ENCODE results near the gene TUBD1.

Gene TUBD1

DNA sequence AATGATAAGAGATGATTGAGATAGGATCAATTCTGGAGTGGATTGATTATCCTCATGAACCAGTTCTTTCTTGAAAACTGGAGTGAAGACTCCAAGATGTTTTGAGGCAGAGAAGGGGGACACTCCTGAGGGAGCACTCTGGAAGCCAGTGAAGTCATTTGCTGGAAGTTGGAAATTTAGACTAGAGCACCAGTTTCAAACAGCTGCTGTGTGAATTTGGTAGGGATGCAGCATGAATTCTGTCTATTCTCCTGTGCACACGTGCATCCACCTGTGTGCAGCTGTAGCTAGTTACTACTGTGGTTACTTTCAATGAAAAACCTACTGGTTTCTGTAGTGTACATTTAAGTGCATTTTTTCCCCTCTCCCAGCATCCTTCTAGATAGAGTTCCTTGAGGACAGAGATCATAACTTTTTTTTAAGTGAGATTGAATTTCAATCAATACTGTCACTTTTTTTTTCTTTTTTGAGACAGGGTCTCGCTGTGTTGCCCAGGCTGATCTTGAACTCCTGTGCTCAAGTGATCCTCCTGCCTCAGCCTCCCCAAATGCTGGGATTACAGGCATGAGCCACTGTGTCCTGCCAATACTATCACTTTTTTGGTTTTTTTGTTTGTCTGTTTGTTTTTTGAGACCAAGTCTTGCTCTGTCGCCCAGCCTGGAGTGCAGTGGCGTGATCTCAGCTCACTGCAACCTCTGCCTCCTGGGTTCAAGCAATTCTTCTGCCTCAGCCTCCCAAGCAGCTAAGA is 65.9 kb downstream of the TUBD1 start:
- DNase-seq (ENCODE audit: low read depth in 2 of 2, low spot score in 1 of 2), result no peak

DNA sequence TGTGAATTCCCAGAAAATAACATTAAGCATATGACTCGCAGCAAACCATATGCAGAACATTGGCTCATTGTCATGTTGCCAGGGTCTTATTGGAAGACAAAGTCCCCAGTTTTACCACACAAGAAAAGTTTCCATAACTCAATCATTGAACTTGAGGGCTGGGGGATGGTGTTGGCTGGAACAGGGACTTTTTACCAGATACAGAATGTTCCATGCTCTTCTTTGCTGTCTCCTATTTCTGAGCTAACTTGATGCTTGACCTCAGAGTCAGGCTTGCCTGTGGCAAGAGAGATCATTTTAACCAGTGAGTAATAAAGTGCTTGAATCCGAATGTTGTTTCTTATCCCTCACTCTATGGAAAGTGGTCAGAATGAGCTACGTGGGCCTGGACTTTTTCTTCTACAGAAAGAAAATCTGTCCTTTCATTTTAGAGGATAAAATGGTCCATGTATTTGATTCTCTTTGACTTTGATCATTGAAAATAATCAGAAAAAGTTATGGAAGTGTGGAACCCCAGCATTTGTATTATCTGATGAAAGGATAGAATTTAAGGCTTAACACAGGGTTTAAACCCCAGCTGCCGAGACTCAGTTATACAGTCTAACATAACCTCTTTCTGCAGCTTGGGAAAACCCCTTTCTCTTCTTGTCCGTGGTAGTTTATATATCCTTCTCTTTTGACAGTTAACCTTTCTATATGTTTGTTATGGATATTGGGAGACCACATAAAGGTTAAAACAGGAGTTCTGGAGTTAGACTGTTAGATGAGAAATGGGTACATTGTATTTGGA is 67.0 kb downstream of the TUBD1 start:
- no peak for DNase-seq (ENCODE audit: low read depth in 2 of 2, low spot score in 1 of 2)

DNA sequence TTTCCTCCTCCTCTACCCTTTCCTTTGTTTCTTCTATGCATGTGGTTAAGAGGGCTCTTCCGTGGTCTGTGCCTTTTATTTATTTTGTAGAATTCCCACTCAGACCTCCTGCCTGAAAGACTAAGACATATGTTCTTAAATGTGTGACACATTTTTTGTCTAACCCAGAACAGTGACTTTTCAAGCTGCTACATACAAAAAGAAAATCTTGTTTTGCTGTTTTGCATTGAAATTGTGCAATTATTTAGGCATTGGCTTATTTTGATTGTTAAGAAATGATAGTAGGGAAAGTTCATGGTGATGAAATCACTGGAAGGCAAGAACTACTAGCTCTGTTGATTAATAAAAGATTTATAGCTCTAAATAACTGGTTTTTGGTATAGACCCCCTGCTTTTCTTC is 76.8 kb downstream of the TUBD1 start:
- DNase-seq (ENCODE audit: low read depth in 2 of 2, low spot score in 1 of 2), result no peak

DNA sequence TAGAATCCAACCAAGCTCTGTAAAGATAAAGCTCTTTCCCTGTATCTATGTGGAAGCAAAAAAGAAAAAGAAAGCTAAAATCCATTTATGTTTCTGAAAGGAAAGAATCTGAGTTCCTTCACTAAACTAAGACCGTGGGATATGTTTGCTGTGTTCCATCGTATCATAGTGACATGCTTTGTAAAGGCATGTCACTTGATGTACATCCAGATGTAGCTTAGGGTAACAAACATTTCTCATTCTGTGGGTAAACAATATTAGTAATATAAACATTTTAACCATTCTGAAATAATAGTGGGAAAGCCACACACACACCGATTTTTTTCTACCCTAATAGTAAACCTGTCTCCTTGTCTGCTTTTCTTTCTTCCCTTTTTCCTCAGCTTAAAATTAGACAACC is 78.1 kb downstream of the TUBD1 start:
- DNase-seq (ENCODE audit: low read depth in 2 of 2, low spot score in 1 of 2), result no peak

DNA sequence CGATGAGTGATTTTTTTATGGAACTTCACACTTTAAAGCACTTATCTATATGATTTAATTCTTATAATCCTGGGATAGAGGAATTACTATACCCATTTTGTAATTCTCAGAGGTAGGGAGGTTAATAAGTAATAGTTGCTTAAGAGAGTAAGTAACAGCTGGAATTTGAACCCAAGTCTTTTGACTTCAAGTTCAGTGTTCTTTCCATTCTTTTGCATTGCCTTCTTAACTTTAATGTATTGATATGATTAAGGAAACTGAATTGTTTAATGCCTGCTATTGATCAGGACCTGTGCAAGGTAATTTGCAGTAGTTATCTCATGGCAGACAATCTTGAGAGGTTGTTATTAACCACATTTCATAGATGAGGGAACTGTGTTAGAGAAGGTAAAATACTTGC is 78.5 kb downstream of the TUBD1 start:
- DNase-seq (ENCODE audit: low read depth in 2 of 2, low spot score in 1 of 2), result no peak

DNA sequence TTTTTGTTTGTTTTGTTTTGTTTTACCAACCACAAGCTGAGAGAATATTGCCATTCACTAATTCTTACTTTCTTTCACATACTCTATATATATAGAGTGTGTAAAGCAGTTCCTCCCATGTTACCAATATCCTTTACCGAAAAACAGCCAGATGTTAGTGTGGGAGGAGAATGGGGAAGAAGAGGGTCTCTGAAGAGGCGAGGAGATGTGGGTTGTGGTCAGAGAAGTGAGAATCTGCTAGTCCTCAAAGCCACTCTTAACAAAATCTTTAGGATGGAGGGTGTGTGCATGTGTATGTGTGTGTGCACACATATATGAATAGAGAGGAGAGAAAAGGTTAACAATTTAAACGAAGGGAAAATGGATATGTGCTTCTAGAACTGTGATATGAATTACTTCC is 80.6 kb downstream of the TUBD1 start:
- DNase-seq (ENCODE audit: low read depth in 2 of 2, low spot score in 1 of 2), result no peak

DNA sequence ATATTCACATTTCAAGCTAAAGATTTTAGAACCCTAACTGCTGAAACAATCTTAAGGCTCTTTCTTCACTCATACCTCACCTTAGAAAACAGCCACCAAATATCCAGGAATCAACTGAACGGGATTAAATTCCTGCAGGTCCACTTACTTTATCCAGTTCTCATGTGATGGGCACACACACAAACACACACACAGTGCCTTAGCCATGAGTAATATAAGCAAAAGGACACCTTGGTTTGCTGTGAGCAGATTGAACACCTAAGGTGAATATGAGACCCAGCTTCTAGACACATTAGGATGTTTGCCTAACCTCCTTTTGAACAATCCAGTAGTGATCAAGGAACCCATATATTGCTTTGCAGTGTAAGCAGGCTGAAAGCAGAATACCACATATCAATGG is 81.5 kb downstream of the TUBD1 start:
- no peak for DNase-seq (ENCODE audit: low read depth in 2 of 2, low spot score in 1 of 2)

DNA sequence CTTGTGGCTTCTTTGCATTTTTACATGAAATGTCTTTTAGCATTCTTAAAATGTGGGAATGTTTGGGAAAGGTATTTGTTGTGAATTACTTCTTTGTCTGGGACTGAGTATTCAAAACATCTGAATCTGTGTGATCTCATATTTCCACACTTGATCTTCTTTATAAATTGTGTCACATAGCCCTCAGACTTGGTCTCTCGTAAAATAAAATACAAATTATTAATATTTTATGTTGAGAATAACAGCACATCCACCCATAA is 81.9 kb downstream of the TUBD1 start:
- DNase-seq (ENCODE audit: low read depth in 2 of 2, low spot score in 1 of 2), result no peak

Measured in stimulated activated CD8-positive, alpha-beta memory T cell treated with anti-CD3 and anti-CD28 coated beads, Interleukin-4, amount 100 ng/mL, for 1 hour (primary cell).